ENCODE data around the gene YDJC. TPM values are rescaled to one million over a fixed set of nuclear protein-coding genes. Genes with fewer than 3 reads are reported as not detected.
"Not testable (repeated sequence)": the region's sequence is repeated elsewhere in the genome, so short reads cannot be mapped to it uniquely, and the experiment has no call there.

The YDJC gene
- total and polyA plus RNA-seq, 2 of the 8 experiments (the other 6 are each of a cell fraction or from before 2014, with no cell fraction given): 36.7 to 45.2 TPM

DNA sequence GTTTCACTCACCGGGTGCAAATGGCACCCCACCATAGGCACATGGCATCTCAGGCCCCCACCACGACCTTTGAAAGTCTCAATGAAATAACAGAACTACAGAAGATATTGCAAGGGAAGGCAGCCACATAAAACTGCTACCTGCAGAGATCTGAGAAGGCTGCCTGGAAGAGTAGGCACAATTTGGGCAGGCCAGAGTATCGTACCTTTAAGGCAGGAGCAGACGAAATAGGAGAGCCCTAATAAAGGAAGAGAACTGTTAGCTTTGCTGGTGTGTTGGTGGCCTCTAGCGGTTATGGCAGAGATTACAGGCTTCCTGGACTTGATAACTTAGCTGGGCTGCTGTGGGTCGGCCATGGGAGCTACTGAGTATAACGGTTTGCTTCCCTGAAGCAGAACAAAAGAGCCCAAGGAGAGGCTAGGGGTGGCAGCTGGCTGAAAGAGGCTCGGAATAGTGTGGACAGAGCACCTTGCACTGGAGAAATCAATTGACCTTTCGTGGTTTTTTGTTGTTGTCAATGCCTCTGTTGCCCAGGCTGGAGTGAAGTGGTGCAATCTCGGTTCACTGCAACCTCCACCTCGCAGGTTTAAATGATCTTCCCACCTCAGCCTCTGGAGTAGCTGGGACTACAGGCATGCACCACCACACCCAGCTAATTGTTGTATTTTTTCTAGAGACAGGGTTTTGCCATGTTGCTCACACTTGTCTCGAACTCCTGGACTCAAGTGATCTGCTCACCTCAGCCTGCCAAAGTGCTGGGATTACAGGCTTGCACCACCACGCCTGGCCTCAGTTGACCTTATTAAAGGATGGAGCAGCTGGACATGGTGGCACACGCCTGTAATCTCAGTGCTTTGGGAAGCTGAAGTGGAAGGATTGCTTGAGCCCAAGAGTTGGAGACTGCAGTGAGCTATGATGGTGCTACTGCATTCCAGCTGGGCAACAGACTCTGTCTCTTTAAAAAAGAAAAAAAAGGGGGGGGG is 17.1 kb upstream of the YDJC start (continued):
- TF ChIP-seq SIN3A (conservative IDR thresholded peaks at IDR 0.05 in 1 of 2, IDR thresholded peaks at IDR 0.05 in 1 of 2; ENCODE audit: low read depth in 1 of 2, low read length in 2 of 2) (peak in 1 of 2 experiments; percentile 44; a peak in 1 of 4 replicates), SUZ12 (IDR thresholded peaks at IDR 0.05; ENCODE audit: low read length) (no peak), FOSL1 (IDR thresholded peaks at IDR 0.05; ENCODE audit: insufficient read depth, low read depth, low read length) (no peak)

DNA sequence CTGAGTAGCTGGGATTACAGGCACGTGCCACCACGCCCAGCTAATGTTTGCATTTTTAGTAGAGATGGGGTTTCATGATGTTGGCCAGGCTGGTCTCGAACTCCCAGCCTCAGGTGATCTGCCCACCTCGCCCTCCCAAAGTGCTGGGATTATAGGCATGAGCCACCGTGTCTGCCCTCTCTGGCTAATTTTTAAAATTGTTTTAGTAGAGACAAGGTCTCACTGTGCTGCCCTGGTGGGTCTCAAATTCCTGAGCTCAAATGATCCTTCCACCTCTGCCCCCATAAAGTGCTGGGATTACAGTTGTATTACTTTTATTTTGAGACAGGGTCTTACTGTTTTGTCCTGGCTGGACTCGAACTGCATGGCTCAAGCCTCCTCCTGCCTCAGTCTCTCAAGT is 15.7 kb upstream of the YDJC start:
- not testable (repeated sequence) for FAIRE-seq

More for the DNA sequence above, 15.7 kb upstream of the YDJC start:
- H3K56ac ChIP-seq (replicated peaks; ENCODE audit: insufficient read length, low read depth, low read length); H3K4me3 ChIP-seq (ENCODE audit: extremely low read depth in 1 of 4, insufficient read depth in 2 of 4, low read depth in 3 of 4, low read length in 4 of 4); DNase-seq (ENCODE audit: low read depth in 1 of 2, low spot score in 2 of 2); H3K4ac ChIP-seq (replicated peaks; ENCODE audit: insufficient read length, low read depth, low read length); H3K79me1 ChIP-seq (ENCODE audit: low read depth, low read length); H3K4me2 ChIP-seq (ENCODE audit: insufficient read depth in 1 of 2, low read depth in 2 of 2, low read length in 2 of 2); H2BK5ac ChIP-seq (ENCODE audit: low read depth, low read length); H2AFZ ChIP-seq (ENCODE audit: low read length); H3K9me3 ChIP-seq (ENCODE audit: insufficient read depth in 2 of 2, low read depth in 1 of 2, low read length in 1 of 2); H3K4me1 ChIP-seq (replicated peaks in 1 of 4; ENCODE audit: control insufficient read depth in 3 of 4, insufficient read depth in 4 of 4, low read length in 3 of 4); H2BK20ac ChIP-seq (ENCODE audit: low read length); H2BK12ac ChIP-seq (ENCODE audit: low read depth, low read length); H3K18ac ChIP-seq (ENCODE audit: extremely low read depth, low read length); H2BK120ac ChIP-seq (replicated peaks; ENCODE audit: low read depth, low read length); H3K36me3 ChIP-seq (ENCODE audit: control insufficient read depth in 2 of 4, insufficient read depth in 4 of 4, low read length in 3 of 4); H3K9ac ChIP-seq (replicated peaks in 1 of 4; ENCODE audit: extremely low read depth in 1 of 4, low read depth in 3 of 4, low read length in 3 of 4); H4K5ac ChIP-seq (ENCODE audit: insufficient read length, low read depth, low read length); H4K8ac ChIP-seq (ENCODE audit: extremely low read depth, insufficient read depth, low read length); H3K23me2 ChIP-seq (ENCODE audit: low read depth, low read length); H2BK15ac ChIP-seq (ENCODE audit: low read length); H3K79me2 ChIP-seq (ENCODE audit: control insufficient read depth in 1 of 2, insufficient read depth in 2 of 2, low read length in 2 of 2); H3K27me3 ChIP-seq (replicated peaks in 1 of 4; ENCODE audit: control insufficient read depth in 3 of 4, extremely low read depth in 1 of 4, insufficient read depth in 3 of 4, low read length in 3 of 4); H4K91ac ChIP-seq (replicated peaks; ENCODE audit: insufficient read length, low read length); H2AK5ac ChIP-seq (ENCODE audit: low read depth, low read length); H3K14ac ChIP-seq (ENCODE audit: insufficient read length); H3K27ac ChIP-seq (ENCODE audit: low read depth, low read length); H3K23ac ChIP-seq (ENCODE audit: insufficient read length): not testable (repeated sequence)
- ChIA-PET POLR2A (ENCODE audit: partially characterized antibody) (interaction anchor here (5.7 kb wide), 1 partner anchor 16 kb away, joined by 74 read pairs; the partner anchor contains the start of genes CCDC116 and YDJC), CTCF (ENCODE audit: partially characterized antibody) (interaction anchor here (0.7 to 22.2 kb wide), 15 partner anchors 8 to 194 kb away, joined by 3 to 499 read pairs (median 7); partner anchors contain the start of genes CCDC116 and YDJC)
- WGBS, 2 experiments (ENCODE audit: extremely low coverage in 1 of 2, insufficient coverage in 1 of 2, insufficient read length in 1 of 2, insufficient replicate concordance in 2 of 2, low coverage in 1 of 2, low lambda C conversion rate in 2 of 2, missing lambda C conversion rate in 1 of 2): 90% methylated on average over 6 of the region's 6 CpGs; no CpG with 5 or more reads in 1 of the 2 experiments
- peaks cover 0 to 13% of the 10 kb centered on the region in 2 experiments for H4K20me1 ChIP-seq (replicated peaks in 1 of 2; ENCODE audit: control insufficient read depth in 1 of 2, insufficient read depth in 2 of 2, low read length in 2 of 2)

All from H1 (cell line).